Embryonic facial prominence (tissue), 1 donor: ENCODE measurements around the gene F10.

Experiments
- DNase-seq: peaks from one replicate; pipeline ENCODE4 v3.0.0-alpha.2; 2016; ENCODE audit errors: extremely low spot score

Gene F10

DNA sequence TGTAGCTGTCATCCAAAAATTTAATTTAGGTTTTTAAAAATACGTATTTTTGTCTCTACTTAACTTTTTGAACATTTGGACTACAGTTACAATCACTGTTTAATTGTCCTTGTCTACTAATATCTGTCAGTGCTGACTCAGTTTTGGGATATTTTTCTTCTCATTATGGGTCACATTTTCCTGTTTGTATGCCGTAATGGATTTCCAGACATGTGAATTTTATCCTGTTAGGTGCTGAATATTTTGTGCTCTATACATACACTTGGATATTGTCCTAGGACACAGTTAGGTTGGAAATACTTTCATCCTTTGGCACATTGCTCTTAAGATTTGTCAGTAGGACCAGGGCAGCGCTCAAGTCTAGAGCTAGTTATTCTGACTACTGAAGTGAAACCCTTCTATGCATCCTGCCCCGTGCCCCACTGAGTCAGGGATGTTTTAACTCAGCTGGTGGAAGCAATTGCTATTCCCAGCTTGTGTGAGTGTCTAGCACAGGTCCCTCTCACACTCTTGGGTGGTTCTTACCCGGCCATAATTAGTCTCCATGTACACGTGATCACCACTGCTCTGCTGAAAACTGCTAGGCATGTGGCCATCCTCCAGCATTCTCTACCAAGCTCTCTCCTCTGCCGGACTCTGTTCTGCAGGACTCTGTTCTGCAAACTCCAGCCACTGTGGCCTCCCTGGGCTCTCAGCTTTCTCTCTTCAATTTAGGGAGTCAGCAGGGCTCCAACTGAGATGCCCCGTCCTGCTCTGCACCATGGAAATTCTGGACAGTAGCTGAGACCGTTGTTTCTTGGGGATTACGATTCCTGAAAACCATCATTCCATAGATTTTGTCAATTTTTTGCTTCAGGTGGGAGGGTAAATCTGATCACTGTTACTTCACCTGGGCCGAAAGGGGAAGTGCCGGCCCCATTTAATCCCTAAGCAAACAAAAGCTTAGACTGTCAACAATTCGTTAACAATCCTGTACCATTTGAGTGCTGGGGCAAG lies 47.0 kb downstream of the F10 start:
- DNase-seq: no peak

DNA sequence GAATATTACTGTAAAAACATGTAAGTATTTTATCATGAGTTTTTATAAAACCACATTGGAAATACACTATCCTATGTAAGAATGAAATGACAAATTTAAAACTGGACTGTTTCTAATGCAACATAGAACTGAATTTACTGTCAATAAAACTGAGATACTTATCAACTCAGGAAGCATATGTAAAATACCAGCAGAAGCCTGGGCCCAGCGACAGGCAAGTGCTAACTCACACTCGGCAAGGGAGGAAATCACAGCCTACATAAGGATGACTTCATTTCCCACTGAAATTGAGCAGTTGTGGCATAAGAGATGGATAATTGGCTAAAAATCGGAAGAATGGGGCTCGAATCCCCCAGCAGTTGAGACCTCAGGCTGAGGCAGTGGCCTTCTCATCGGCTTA lies 47.9 kb downstream of the F10 start:
- DNase-seq: no peak

DNA sequence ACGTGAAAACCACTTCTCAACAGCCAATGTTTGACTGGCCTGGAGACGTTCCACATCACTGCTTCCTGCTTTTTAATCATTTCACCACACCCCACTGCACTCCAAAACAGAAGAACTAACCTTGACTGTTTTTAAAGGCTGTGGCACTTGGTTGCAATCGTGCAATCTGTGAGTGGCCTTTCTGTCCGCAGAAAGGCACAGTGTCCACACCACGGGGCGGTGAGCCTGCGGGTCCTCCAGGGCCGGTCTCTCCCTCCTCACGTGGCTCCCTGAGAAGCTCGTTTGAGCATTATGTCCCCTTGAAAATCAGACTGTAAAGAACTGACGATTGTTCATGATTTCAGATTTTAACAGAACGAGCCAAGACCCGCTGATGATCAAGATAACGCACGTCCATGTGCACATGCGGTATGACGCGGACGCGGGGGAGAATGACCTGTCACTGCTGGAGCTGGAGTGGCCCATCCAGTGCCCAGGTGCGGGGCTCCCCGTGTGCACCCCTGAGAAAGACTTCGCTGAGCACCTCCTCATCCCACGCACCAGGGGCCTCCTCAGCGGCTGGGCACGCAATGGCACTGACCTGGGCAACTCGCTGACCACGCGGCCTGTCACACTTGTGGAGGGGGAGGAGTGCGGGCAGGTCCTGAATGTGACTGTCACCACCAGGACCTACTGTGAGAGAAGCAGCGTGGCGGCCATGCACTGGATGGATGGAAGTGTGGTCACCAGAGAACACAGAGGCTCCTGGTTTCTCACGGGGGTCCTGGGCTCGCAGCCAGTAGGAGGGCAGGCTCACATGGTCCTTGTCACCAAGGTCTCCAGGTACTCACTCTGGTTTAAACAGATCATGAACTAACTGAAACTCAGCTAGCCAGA lies 48.9 kb downstream of the F10 start:
- DNase-seq: no peak

DNA sequence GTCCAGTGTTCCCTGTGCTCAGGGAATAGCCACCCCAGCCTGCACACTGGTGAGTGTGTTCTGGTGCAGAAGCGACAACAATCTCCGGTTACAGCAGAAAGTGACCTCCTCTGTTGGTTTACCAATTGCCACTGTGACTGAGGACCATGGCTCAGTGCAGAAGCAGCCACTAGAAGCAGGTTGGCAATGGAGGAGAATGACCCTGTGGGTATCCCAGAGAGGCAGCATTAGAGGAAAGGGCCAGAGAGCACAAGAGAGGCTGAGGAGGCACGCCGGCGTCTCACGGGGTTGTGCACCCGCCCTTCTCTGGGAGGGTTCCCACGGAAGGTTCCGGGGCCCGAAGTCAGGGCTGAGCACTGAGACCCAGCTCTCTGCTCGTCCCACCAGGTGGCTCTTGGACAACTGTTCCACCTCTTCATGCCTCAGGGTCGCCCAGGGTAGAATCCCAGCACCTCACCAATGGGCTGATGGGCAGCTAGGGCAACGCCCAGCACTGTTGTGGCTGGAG lies 49.9 kb downstream of the F10 start:
- no peak for DNase-seq

DNA sequence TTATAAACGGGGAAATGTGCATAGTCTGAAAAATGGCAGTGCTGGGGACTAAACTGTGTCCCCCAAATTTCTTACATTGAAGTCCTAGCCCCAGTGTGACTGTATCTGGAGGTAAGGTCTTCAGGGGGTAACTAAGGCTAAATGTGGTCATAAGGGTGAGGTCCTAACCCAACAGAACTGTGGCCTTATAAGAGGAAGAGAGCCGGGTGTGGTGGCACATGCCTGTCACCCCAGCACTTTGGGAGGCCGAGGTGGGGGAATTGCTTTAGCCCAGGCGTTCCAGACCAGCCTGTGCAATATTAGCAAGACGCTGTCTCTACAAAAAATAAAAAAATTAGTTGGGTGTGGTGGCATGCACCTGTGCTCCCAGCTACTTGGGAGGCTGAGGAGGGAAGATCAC lies 53.7 kb downstream of the F10 start:
- DNase-seq: no peak

DNA sequence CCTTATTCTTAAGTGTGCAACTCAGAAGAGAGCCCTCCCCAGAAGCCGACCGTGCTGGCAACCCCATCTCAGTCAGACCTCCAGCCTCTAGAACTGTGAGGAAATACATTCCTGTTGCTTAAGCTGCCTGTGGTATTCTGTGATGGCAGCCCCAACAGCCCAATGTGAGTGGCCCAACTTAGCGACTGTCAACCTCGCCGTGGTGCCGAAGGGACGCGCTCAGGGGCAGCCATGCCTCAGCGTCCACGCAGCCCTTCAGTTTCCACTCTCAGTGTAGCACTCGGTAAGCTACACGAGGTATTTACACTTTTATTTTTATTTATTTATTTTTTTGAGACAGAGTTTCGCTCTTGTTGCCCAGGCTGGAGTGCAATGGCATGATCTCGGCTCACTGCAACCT lies 54.2 kb downstream of the F10 start:
- no peak for DNase-seq

DNA sequence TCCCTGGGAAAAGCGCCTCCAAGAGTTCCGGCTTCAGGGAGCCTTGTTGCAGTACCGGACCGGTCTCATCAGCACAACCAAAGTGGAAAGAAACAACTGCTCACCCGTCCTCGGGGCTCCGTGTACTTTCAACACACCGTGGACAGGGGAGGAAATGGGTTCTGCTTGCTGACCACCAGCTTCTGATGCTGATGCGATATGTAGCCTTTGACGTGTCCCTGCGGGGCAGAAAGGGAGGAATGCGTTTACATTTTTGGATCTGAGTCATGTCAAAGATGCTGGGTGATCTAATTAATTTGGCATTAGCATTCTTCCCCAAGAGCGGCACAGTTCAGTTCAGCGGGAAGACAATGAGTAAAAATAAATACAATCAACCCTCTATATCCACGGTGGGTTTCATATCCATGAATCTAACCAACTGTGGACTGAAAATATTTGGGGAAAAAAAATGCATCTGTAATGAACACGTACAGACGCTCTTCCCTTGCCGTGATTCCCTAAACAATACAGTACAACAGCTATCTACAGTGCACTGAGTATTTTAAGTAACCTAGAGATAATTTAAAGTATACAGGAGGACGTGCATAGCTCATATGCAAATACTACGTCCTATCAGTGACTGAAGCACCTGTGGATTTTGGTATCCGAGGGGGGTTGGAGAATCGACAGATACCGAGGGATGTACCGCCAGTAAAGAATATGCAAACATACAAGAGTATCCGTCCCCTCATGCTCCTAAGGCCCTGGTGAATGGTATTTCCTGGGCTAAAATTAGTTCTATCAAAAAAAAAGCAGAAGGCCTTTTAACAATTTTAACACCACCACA lies 55.7 kb downstream of the F10 start:
- no peak for DNase-seq

DNA sequence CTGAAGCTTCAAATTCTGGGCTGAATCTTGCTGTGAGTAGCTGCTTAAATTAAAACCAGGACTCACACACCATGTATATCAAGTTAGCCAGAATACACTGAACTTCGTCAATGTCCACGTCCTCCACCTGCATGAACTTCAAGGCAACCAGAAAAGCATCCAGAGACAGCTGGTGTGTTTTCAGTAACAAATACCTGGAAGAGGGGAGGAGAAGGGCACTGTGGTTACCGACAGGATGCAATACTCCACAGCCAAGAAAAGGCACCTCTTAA lies 56.2 kb downstream of the F10 start:
- DNase-seq: no peak

DNA sequence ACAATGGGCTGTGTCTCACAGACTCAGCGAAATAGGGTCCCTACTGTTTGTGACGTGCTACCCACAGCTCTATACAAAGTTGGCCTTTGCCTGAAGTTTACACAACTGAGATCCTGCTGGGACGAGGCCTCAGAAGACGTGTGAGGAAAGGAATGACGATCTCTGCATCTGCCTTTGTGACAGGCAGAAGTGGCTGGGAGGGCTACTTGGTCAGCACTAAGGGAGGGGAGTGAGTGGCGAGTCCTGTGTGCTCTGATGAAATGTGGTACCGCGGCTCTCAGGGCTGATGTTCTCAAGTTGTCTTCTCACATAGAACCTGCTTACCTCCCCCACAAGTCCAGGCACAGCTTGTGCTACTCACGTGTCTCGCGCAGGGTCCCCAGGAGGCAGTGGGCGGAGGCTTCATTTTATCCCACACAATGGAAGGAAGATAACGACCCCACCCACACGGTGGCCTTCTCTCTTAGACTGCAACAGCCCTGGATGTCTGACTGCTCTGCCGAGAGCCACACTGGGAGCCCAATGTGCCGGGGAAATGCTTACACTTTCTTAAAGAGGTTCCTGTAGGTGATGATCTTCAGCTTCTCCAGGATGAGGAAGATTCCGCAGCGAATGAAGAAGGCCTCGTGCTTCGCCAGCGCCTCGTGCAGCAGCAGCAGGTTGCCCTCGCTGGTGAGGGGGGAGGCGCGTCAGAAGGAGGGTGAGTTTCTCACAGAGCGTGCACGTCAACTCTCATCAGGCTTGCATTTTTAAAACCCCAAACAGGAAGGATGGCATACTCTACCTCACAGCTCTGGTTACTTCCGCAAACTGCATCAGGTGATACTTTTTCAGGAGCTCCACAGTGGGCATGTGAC lies 57.0 kb downstream of the F10 start:
- DNase-seq: no peak

DNA sequence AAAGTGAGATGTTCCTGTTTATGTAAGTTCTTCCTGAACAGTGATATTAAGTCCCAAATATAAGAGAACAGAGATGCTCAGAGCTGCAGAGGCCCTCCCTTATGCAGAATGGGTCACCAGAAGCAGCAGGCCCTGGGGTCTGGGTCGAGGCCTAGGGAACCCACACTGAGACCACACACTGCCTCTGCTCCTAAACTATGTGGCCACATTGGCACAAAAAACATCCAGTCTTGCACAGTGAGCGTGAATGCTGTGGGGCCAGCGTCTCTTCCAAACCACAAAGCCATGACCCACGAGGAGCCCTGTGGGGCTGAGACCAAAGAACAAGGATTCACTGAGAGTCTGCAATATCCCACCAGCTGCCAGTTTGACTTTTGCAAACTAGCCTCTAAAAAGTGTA lies 59.4 kb downstream of the F10 start:
- DNase-seq: no peak

DNA sequence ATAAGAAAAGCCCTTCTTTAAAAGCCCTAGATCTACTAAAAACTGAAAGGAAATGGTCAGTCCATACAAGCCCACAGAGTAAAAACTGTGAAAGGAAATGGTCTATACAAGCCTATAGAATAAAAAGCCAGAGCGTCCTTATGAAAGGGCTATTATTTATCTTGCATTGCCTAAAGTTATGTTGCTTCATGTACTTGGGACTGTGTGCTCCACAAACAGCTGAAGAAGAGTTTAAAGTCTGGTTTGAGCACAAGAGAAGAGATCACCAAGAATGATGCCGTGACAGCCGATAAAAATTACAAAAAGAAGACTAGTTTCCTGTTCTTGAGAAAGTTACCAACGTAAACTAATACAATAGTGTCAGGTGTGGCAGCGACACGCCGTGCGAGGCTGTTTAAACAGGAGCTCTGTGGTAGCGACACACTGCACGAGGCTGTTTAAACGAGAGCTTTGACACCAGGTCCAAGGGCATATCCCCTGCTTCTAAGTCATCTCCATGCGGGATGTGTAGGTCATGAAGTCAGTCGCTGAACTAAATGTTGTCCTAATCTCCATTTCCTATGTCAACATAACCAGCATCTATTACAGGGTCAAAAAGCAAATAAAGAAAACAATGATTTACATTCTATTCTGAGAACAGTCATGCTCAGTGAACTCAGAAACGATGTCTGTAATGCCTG lies 61.0 kb downstream of the F10 start:
- no peak for DNase-seq

DNA sequence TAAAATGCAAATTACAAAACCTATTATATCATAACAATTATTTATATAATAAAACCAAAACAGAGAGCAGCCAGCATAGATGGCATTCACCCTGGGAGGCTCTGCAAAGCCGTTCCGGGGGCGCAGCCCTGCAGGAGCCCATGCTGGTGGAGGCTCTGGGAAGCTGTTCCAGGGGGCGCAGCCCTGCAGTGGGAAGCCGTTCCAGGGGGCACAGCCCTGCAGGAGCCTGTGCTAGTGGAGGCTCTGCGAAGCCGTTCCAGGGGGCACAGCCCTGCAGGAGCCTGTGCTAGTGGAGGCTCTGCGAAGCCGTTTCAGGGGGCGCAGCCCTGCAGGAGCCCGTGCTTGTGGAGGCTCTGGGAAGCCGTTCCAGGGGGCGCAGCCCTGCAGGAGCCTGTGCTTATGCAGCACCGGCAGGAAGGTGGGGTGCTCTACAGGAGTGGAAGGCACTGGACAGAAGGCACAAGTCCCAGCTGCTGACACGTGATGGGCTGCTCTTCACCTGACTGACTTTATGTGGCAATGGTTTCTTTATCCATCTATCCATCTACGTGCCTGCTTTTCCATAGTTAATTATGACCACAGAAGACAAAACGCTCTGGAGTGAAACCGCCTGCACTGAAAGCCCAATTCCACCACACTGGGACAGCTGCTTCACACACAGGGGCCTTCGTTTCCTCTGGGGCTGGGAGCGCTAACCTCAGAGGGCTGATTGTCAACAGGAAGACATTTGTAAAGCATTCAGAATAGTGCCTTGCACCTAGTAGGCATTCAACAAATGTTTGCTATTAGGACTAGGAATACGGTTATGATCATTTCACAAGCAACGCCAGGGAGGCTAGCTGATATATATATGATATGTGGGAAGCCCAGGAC lies 62.2 kb downstream of the F10 start:
- DNase-seq: no peak

DNA sequence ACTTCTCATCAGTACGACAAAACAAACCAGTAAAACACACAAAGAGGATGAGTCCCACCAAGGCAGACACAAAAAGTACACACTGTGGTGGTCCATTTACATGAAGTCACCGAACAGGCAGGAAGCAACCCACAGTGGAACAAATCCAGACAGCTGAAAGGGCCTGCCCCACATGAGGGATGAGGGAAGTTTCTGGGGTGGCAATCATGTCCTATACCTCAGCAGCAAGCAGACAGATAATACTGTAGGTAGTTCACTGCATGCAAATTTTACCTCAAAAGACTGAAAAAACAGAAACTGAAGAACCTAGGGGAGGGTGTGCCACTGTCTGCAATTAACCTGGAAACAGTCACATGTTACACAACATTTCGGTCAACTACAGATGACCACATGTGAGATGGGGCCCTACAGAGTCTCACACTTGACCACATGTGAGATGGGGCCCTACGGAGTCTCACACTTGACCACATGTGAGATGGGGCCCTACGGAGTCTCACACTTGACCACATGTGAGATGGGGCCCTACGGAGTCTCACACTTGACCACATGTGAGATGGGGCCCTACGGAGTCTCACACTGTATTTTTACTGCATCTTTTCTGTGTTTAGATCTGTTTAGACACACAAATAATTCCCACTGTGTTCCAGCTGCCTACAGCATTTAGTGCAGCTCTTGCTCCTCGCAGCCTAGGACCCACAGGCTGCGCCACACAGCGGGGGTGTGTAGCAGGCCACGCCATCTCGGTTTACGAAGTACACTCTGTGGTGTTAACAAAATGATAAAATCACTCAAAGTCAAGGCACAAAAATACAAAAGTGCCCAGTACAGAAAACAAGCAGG lies 63.7 kb downstream of the F10 start:
- DNase-seq: no peak

DNA sequence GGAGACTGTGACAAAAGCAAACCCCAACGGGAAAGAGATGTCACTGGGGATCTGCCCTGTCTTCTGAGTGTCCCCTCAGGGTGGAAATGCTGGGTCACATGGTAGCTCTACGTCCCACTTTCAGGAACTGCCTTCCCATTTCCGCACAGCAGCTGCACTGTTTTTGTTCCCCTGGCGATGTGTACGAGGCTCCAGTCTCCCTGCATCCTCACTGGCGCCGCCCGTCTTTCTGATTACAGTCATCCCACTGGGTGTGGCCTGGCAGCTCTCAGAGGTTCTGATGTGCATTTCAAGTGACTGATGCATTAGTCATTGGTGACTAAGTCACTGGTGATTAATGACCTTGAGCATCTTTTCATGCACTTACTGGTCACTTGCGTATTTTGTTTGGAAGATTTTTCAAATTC lies 64.7 kb downstream of the F10 start:
- DNase-seq: no peak

DNA sequence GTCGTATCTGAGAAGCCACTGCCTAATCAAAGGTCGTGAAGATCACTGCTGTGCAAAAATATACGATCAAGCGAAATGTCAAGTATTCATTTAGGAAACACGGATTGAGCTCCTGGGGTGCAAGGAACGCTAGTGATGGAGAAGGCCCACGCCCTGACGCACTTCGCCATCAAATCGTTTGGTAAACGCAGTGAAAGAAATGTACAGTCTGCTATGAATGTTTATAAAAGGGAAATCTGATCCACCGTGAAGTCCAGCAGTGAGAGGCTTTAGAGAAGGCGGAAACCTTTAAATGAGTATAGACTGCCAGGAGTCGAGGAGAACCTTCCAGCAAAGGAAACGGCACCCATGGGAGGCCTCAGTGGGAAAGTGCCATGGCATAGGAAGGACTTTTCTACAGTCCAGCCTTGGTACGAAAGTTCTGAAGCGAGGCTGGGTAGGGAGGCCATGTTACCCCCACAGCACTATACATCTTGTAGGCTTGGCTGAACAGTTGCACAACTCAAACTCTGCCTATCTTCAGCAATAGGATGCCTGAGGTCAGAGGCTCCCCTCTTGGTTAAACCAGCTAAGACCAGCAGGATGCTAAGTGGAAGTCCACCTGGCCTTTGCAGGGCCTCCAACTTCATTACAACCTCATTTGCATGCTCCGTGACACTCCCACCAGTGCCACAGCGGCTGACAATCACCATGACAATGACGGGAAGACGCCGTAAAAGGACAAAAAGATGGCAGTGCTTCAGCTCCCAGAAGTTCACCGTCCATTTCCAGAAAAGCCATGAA lies 65.5 kb downstream of the F10 start:
- DNase-seq: no peak

DNA sequence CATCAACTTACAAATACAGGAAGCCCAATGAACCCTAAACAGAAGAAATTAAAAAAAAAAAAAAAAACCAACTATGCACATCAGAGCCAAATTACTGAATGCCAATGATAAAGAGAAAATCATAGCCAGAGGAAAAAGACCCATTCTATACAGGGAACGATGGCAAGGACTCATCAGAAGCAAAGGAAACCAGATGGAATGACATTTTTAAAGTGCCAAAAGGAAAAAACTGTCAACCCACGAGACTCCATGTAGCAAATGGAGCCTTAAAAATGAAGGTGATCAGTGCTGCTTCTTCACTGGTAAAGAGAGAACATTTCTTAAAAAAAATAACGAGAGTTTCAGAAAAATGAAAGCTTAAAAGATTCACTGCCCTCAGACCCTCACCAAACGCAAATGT lies 67.6 kb downstream of the F10 start:
- no peak for DNase-seq

DNA sequence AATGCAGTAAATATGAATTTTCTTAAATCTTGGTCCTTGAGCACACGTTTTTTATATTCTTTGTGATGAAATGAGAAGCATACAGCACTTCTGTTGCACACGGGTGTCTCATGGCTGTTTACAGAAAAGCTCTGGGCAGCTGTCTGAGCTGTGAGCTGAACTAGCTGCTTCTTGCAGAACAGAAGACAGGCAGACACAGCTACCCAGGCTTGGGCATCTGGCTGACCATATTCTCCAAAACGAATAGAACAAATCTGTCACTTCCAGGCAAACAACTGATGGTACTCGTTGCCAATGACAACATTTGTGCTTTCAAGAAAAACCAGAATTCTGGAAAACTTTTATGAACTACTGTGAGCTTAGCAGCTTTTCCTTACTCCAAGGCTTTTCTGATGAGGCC lies 69.7 kb downstream of the F10 start:
- no peak for DNase-seq

DNA sequence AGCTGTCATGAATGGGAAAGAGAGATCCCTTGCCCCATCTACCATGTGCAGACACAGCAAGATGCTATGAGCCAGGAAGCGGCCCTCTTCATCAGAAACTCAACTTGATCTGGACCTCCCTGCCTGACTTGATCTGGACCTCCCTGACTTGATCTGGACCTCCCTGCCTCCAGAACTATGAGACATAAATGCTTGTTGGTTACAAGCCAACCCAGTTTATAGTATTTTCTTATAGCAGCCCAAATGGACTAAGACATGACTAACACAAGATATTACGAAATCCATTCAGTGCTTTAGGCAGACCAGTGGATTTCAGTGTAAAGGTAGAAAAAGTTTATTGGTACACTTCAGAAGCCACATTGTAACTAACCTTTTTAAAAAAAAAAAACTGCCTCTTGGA lies 70.3 kb downstream of the F10 start:
- DNase-seq: no peak
